OCI-LY7 (cell line): Measurements from ENCODE around the gene HBQ1.
"Not testable (repeated sequence)": the region's sequence is repeated elsewhere in the genome, so short reads cannot be mapped to it uniquely, and the experiment has no call there.

ENCODE experiments used
- EZH2phosphoT487 ChIP-seq: fragments of 200-600 bp; sonication (generic); IDR thresholded peaks from 2 replicates; pipeline ENCODE4 v1.6.1; 2018; ENCODE audit warnings: low read depth, borderline replicate concordance, mild to moderate bottlenecking, mixed run types, antibody characterized with exemption, low read length, moderate library complexity, mixed read lengths
- TF ChIP-seq, protein P1 (sequence below): fragments of 200-600 bp; sonication (generic); conservative IDR thresholded peaks from 2 replicates; pipeline ENCODE4 v1.5.1; 2014; ENCODE audit warnings: mild to moderate bottlenecking, antibody characterized with exemption, low read length, moderate library complexity, mixed read lengths

- TF ChIP-seq, protein P1, sequence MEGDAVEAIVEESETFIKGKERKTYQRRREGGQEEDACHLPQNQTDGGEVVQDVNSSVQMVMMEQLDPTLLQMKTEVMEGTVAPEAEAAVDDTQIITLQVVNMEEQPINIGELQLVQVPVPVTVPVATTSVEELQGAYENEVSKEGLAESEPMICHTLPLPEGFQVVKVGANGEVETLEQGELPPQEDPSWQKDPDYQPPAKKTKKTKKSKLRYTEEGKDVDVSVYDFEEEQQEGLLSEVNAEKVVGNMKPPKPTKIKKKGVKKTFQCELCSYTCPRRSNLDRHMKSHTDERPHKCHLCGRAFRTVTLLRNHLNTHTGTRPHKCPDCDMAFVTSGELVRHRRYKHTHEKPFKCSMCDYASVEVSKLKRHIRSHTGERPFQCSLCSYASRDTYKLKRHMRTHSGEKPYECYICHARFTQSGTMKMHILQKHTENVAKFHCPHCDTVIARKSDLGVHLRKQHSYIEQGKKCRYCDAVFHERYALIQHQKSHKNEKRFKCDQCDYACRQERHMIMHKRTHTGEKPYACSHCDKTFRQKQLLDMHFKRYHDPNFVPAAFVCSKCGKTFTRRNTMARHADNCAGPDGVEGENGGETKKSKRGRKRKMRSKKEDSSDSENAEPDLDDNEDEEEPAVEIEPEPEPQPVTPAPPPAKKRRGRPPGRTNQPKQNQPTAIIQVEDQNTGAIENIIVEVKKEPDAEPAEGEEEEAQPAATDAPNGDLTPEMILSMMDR: not testable (repeated sequence)
- not testable (repeated sequence) for TF ChIP-seq EZH2phosphoT487
Observed at GRCh38 chr16:153550-154216, 26.6 kb upstream of the HBQ1 start.
